Activated CD8-positive, alpha-beta memory T cell treated with anti-CD3 and anti-CD28 coated beads, Interleukin-2, amount 50 U/mL, for 1 hour (primary cell): Measurements from ENCODE around the gene ABCF2.

Experiments
- DNase-seq: peaks from one replicate; pipeline ENCODE4 v3.0.0-alpha.2; 2020; ENCODE audit errors: extremely low read depth

Gene ABCF2

DNA sequence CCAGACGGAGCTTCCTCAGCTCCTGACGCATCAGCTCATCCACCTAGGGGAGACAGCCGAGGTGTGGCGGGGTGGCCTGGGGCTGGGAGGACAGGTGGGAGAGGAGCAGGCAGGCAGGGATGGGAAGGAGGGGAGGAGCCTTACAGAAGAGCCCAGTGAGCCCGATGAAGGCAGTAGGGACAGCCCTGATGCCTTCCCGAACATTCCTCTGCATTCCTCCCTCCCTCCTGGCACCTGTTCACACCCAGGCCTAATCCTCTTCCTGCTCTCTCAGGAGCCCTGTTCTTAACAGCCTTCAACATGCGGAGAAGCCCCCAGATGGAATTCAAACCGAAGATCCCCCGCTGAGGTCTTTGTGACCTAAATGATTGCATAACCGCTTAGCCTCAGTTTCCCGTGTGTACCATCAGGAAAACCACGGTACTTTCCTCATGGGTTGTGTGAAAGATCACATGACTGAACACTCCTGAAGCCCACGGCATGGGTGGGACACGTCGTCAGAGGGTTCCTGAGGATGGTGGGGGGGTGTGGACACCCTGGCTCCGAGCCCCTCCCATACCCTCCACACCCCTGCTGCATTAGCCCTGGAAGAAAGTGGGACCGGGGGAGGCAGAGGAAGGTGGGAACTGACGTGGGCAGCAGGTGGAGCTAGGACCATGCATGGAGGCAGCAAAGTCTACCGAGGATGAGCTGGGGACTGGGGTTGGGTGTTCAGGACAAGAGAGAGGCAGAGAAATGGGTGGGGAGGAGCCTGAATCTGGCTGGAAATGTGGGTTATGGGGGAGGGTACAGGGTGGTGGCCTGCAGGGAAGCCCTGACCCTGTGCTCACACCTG lies 31.2 kb downstream of the ABCF2 start:
- DNase-seq: no peak

DNA sequence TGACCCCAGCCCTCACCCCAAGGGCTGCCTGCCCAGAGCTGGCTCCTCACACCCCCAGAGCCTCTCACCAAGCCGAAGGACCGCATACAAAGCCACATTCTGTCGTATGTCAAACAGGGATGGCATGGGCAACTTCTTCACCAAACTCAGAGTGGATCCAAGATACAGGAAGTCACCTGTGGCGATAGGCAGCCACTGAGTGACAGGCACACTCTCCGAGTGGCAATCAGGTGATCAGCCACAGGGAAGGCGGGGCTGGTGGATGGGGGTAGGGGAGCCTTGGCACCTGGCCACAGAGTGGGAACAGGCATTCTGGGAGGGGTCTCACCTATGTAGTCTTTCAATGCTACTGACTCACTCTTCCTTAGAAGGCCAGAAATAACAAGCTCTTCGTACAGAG lies 32.8 kb downstream of the ABCF2 start:
- no peak for DNase-seq

DNA sequence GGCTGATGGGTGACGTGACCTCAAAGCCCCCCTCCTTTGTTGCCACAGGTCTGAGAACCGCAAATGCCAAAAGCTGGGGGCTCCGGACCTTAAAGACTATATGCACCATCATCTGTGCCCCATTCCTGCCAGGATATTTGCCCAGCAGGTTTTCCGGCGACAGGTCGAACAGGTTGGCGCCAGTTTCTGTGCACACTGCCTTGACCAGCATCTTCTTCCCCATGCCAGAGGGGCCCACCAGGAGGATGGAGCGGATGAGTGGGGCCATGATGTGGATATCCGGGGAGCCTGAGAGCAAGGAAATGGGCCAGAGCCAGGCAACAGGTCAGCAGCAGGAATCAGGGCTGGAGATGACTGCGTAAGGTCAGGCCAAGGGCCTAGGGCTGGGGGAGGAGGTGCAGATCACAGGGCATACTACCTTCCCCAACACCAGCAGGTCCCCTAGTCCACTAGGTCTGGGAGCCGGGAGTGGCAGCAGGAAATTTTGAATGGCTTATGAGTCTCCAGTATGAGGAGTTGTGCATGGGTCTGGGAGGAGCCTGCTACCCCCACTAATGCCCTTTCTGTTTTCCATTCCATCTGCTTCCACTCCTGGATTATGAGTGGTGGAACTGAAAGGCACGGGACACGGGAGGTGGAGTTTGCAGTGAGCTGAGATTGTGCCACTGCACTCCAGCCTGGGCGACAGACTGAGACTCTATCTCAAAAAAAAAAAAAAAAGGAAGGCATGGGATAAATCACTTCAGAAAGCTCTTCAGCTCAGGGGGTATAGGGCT lies 33.6 kb downstream of the ABCF2 start:
- DNase-seq: no peak

DNA sequence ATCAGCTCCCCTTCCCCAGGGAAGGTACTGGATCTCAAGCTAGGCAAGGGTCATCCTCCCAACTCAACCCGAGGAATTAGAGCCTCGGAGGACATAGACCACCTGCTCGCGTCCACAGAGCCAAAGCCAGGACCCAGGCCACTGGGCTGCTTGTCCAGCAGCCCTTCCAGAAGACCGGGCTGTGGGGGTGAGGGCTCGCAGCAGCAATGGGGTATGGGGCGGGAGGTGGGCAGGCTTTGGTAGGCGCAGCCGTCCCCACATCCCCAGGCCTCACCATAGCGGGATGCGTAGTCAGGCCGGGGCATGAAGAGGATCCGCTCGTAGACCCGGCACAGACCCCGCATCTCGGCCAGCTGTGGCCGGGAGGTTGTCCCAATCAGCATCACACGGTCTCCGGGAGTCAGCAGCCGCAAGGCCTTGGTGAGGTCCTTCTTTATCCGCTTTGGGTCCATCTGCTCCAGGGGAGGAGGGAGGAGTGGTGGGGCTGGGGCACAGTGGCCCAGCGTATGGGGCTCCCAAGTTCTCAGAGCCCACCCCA lies 34.9 kb downstream of the ABCF2 start:
- DNase-seq: no peak

DNA sequence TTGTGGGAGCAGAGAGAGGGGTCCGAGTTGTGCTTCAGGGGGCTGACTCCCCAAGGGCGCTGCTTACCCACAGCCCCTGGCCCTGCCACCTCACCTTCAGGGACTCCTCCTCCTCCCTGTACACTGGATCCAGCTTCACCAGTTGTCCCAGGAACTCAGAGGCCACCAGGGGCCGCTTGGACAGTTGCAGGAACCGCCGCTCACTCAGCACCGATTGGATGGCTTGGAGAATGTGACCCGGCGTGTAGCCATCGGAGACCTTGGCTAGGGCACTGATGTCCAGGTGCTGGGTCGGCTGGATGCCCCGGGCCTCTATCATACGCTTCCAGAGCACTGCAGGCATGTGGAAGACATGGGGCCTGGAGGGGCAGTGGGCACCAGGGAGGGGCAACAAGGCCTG lies 35.5 kb downstream of the ABCF2 start:
- no peak for DNase-seq

DNA sequence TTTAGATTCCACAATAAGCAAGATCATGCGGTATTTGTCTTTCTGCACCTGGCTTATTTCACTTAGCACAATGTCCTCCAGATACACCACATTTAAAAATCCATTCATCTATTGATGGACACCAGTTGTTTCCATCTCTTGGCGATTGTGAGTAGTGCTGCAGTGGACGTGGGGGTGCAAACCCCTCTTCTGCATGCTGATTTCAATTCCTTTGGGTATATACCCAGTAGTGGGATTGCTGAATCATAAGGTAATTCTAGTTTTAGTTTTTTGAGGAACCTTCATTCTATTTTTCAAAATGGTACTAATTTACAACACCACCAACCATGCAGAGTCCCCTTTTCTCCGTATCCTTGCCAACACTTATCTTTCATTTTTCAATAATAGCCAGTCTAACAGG lies 38.0 kb downstream of the ABCF2 start:
- no peak for DNase-seq

DNA sequence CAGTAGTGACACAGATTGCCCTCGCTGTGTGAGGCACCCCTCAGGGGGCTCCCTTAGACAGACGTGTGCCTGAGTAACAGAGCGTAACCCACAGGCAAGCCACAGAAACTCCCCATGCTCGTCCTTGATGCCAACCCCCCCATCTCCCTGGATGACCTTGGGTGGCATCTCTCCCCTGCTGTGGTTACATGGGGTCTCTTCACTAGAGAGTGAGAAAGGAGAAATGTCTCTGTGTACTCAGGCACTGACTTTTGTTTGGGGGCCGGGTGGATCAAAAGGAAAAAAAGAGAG lies 38.8 kb downstream of the ABCF2 start:
- no peak for DNase-seq

DNA sequence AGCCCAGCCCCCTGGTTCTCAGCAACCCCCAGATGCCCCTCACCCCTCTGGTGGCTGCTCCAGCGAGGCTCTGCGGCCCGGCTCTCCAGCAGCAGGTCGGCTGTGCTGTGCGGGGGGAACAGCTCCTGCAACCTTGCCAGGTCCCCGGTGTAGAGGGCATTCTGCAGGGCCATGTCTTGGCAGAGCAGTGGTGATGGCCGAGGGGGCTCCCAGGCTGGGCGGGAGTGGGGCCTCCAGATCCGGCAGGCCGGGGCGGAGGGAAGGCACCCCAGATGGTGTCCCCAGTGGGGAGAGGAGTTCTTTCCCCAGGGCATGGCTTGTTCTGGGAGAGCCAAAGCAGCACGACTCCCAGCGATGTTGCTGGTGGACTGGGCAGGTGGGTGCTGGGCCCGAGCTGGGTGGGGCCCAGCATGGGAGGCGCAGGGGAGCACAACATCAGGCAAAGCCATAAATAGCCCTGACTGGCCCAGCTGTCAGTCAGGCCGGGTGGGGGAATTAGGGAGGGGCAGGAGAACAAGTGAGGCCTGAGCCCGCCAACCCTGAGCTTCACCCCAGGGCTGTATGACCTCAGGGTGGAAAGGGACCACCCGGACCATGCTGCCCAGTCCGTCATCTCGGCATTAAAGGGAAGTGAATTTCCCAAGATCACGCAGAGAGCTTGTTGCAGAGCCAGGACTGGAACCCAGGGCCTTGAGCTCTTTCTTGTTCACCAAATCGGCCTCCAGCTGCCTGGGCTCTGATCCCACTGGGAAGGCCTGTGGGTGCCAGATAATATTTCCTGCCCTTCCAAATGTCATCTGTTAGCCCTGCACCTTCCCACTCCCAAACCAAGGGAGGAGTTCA lies 39.4 kb downstream of the ABCF2 start:
- no peak for DNase-seq

DNA sequence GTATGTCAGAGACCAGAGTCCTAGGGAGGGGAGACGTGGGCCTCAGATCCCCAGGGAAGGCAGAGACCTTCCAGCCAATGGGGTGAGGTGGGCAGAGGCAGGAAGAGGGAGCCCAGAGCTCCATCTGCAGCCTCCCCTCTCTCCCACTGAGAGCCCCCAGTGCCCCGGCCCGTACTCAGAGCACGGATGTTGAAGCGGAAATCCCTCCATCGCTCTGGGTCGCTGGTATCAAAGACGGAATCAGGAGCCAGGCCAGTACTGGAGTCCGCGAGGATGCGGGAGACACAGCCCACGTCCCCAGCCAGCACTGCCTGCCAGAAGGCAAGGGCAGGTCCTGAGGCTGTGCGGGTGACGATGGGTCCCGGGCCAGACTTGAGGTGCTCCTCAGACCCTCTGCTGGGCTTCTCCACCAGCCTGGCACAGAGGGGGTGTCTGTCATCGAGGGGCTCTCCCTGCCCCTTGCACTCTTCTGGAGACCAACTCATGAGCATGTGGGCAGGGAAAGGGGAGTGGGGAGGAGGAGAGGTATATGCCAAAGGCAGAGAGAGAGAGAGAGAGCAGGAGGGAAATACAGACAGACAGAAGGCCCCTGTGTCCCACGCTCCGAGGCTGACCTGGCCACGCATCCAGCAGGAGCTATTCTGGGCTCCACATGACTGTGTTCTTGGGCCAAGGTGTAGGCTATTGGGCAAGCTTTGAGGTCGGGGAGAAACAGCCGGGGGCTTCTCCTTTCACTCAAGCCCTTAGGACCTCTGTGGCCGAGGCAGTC lies 40.2 kb downstream of the ABCF2 start, which contains the start of gene ASB10:
ASB10 (minus strand) TSS at position 611 of the 769 bp plus-strand sequence; CDS start at position 491, 120 bp downstream.
- DNase-seq: no peak

DNA sequence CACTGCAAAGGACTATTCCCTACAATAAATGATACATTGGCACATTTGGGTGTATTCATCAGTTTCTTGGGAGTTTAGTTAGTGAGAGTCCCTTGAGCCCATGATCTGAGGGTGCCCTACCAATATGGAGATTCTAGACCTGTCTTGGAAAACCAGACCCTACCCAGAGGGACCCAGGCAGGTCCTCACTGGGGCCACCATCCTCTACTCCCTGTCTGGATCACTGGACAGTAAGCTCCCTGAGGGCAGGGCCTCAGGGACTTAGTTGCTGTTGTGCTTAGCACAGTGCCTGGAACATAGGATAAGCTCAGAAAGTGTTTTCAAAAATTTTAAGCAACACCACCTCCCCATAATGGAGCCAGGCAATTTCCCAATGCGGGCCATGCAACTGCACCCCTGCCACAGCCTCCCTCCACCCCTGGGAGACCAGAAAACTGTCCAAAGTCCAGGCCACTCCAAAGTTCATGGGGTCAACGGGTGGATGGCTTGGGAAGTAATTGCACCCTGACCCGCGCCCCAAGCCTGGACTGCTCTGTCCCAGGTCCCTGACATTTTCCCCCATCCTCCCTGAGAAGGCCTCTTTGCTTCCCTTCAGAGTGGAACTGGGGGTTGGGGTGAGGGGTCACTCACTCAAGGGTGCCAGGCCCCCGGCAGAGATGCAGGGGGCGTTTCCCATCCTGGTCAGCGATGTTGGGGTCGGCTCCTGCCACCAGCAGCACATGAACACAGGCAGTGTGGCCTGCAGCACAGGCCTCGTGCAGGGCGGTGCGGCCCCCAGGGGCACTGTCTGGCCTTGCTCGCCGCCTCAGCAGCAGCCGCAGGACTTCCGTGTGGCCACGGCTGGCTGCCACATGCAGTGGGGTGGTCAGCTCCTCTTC lies 41.0 kb downstream of the ABCF2 start:
- no peak for DNase-seq

DNA sequence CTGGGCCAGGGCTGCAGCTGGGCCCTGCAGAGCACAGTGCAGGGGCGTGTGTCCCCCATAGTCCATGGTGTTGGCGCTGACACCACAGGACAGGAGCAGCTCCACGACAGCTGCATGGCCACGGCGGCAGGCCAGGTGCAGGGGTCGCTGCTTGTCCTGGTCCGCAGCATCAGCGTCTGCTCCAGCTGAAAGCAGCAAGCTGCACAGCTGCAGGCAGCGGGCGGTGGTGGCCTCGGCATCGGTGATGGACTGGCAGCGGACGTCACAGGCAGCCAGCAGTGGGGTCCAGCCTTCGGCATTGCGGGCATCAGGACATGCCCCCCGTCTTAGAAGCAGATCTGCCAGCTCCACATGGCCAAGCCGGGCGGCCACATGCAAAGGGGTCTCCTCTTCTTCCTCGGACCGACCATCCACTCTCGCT lies 46.0 kb downstream of the ABCF2 start:
- no peak for DNase-seq

DNA sequence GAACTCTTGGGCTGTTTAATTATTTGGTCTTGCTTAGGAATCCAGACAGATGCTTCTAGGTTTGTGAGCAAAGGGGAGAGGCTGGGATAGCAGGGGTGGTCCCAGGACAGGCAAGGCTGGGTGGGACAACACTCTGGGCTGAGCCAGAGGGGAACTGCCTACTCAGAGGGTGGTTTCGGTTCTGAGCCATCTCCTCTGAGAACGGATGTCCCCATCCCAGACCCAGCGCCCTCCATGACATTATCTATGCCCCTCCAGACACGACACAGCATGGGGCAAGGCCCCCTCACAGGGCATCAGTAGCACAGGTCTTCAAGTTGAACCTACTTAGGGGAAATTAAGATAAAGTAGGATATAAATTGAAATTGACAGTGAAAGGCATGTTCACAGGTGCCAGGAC lies 47.1 kb downstream of the ABCF2 start:
- no peak for DNase-seq

DNA sequence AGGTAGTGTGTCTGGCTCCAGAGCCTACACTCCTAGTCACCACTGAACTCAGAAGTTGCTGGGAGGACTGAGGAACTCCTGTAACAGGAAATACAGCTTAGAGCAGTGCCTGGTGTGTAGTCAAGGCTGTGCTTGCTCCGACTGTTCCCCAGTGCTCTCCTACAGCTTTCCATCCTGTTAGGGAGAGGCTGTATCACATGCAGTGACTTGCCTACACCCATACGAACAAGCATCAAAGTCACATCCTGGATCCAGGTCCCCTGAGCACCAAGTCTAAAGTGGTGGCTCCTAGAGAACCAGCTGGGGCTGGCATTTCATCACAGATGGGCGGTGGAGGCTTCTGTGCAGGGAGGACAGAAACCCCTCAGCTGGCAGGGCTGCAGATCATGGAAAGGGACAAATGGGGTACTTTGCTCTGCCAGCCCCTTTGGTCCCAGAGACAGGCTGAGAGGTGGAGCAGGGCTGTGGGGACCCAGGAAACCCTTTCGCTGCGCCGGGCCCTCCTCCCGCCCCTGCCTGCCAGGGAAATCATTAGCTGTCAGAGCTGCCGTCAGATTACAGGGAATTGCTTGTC lies 47.6 kb downstream of the ABCF2 start:
- no peak for DNase-seq

DNA sequence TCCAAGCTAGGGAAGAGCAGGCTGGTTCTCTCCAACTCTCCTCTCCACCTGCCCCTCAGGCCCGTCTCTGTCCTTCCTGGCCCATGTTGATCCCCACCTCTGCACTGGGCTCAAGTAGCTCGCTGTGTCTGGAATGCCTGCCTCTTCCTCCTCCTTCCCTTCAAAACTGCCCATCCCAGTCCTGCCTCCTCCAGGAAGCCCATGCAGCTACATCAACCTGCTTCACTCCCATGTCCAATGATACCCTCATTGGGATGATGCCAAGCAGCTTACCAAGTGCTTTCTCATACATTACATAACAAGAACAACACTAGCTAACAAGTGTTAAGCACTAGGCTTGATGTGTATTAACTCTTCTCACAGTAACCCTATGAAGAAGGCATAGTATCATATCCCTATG lies 48.2 kb downstream of the ABCF2 start:
- no peak for DNase-seq

DNA sequence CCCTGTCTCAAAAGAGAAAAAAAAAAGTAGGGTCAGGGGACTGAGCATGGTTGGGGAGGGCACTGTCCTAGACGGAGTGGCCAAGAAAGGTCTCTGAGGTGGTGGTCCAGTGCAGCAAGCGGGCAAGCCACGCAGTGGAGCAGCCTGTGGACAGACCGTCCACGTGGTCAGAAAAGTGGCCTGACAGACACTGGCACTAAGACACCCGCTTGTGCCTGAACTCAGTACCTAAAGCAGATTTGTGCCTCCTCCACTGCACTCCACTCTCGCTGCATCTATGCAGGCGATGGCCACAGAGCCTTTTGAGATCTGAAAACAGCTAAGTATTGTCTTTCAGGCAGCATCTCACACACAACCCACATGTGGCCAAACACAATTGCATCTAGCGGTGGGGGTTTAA lies 48.8 kb downstream of the ABCF2 start:
- DNase-seq: no peak

DNA sequence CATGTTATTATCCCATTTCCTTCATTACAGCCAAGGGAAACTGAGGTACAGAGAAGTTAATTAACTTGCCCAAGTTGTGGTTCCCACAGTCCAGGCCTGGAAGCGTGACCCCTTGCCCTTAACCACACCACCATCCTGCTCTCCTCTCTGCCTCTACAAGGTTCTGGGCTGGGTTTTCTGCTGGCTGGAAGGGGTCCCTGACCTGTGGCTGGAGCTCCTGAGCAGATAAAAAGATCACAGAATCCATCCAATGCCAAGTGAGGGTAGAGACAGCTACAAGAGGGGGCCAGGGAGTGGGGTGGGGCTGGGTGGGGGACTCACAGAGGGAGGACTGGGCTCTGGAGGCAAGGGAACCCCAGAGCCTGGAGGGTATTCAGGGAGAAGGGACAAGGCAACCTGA lies 49.7 kb downstream of the ABCF2 start:
- DNase-seq: no peak

DNA sequence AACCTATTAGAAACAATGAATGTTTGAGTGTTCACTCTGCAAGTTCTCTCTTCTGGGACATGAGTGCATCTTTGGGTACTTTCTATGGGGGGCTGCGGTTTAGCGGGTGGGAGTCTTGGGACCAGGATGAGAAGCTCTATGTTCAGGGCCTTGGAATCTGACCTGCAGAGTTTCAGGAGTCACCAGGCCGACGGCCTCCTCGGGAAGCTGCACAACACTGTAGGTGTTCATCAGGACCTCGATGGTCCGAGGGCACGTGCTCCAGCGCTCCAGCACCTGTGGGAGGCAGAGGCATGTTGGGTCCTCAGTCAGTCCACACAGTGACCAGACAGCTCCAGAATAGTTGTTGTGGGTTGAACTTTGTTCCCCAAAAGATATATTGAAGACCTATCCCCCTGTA lies 50.6 kb downstream of the ABCF2 start:
- no peak for DNase-seq

DNA sequence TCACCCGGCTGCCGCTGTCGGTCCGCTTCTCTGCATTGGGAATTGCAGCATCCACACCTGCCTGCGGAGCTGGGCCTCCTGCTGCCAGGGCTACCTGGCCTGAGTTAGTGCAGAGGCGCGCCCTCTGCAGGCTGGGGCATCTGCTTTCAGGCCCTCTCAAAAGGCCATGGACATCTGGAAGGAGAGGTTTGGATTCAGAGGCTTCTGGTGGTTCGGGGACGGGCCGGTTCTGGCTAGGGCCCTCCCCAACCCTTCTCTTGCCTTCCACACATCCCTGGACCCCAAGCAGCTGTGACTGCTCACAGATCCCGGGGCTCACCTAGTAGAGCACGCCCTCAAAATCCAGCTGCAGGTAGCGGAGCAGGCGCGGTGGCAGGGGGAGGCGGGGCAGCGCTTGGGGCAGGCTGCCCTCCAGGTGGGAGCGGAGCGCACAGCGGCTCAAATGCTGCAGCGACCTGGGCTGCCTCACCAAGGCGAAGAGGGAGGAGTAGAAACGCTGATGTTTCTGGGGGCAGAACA lies 51.2 kb downstream of the ABCF2 start:
- DNase-seq: no peak

DNA sequence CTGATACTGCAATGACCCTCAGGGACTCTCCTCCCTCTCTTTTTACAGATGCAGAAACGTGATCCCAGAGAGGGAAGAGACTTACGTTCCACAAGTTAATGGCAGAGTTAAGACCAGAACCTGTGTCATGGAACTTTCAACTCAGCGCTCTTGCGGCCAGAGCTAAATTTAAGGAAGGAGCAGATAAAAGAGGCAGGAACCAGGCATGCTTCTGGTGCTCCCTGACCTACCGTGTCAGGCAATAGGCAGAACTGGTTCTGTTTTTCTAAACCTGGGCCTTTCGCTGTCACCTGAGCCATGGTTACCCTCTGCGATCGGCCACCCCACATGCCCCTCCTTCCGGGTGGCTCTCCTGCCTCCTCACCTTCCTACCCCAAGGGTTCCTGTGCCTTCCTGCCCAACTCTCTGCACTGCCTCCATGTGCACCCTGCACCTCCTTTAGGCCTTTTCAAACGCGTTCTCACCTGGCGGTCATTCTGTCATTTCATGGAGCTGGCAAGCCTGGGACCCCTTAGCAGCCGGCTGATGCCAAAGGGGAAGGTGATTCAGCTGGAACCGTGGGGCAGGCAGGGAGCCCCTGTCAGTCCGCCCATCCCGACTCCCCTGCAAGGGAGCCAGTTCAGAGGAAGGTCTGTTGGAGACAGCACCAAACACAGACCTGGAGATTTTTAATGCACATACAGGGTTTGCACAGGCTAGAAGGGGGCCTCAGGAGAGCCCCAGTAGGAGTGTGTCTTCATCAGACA lies 51.8 kb downstream of the ABCF2 start:
- no peak for DNase-seq
